GM18868 (cell line): ENCODE results near the gene CTNNA3.
"Not testable (repeated sequence)": the region's sequence is repeated elsewhere in the genome, so short reads cannot be mapped to it uniquely, and the experiment has no call there.

Source experiments
- ATAC-seq: cut with Tn5 transposase; IDR thresholded peaks from one replicate; pipeline ENCODE4 v1.9.1; 2021; ENCODE audit warnings: mild to moderate bottlenecking, moderate library complexity; ENCODE audit not compliant: unreplicated experiment

The CTNNA3 gene

GRCh38 chr10:67520924-67521520 is 175.0 kb downstream of the CTNNA3 start:
- peak; percentile 86 for ATAC-seq

- ATAC-seq, result no peak
Observed at GRCh38 chr10:67519434-67519833, 176.6 kb downstream of the CTNNA3 start.

GRCh38 chr10:67518756-67519155 is 177.2 kb downstream of the CTNNA3 start:
- no peak for ATAC-seq

- ATAC-seq, result no peak
Observed at GRCh38 chr10:67518043-67518442, 178.0 kb downstream of the CTNNA3 start.

GRCh38 chr10:67506757-67507091 is 189.3 kb downstream of the CTNNA3 start:
- no peak for ATAC-seq

GRCh38 chr10:67506083-67506756 is 189.8 kb downstream of the CTNNA3 start:
- no peak for ATAC-seq

GRCh38 chr10:67492317-67493019 is 203.5 kb downstream of the CTNNA3 start:
- no peak for ATAC-seq

GRCh38 chr10:67487906-67488619 is 207.9 kb downstream of the CTNNA3 start:
- ATAC-seq, result no peak

- ATAC-seq, result peak; percentile 90
Observed at GRCh38 chr10:67487199-67487598, 208.8 kb downstream of the CTNNA3 start.

- ATAC-seq, result no peak
Observed at GRCh38 chr10:67477868-67478267, 218.1 kb downstream of the CTNNA3 start.

- no peak for ATAC-seq
Observed at GRCh38 chr10:67476201-67476600, 219.8 kb downstream of the CTNNA3 start.

- ATAC-seq, result no peak
Observed at GRCh38 chr10:67473850-67474633, 222.0 kb downstream of the CTNNA3 start.

- peak; percentile 74 for ATAC-seq
Observed at GRCh38 chr10:67471022-67471421, 225.0 kb downstream of the CTNNA3 start.

GRCh38 chr10:67464278-67464677 is 231.7 kb downstream of the CTNNA3 start:
- ATAC-seq, result no peak

- ATAC-seq, result no peak
Observed at GRCh38 chr10:67452892-67453291, 243.1 kb downstream of the CTNNA3 start.

GRCh38 chr10:67438605-67439304 is 257.2 kb downstream of the CTNNA3 start:
- ATAC-seq, result no peak

GRCh38 chr10:67433276-67433675 is 262.7 kb downstream of the CTNNA3 start:
- no peak for ATAC-seq

- ATAC-seq, result no peak
Observed at GRCh38 chr10:67402620-67403019, 293.4 kb downstream of the CTNNA3 start.

- no peak for ATAC-seq
Observed at GRCh38 chr10:67401711-67402110, 294.3 kb downstream of the CTNNA3 start.

GRCh38 chr10:67386841-67387533 is 309.0 kb downstream of the CTNNA3 start:
- not testable (repeated sequence) for ATAC-seq
